Panc1 (cell line): ENCODE data around the gene CHSY3. TPM values are rescaled to one million over a fixed set of nuclear protein-coding genes. Genes with fewer than 3 reads are reported as not detected.

Source experiments
- ATAC-seq: fragments of 200-7000 bp; cut with Tn5 transposase; 2 replicates; pipeline ENCODE4 v1.9.1; 2020; ENCODE audit warnings: mild to moderate bottlenecking, moderate library complexity
- BruUV-seq: library from RNA; stranded (reverse); fragments of 400-500 nt; replicated peaks from 2 replicates; lab custom pipeline; 2021; lab: Mats Ljungman, UMichigan
- CTCF ChIA-PET: fragments of 300-600 bp; sonication (Branson Sonifier 250); formaldehyde crosslinking; loops from one replicate; lab custom pipeline; 2022; ENCODE audit warnings: antibody characterized with exemption; lab: Charles Lee
- POLR2A ChIA-PET: fragments of 300-600 bp; sonication (Branson Sonifier 250); formaldehyde crosslinking; loops from one replicate; lab custom pipeline; 2022; ENCODE audit warnings: antibody characterized with exemption; lab: Charles Lee
- DNase-seq: peaks from one replicate; pipeline ENCODE4 v3.0.0-alpha.2; 2010; ENCODE audit warnings: low read depth, low spot score
- H3K27ac ChIP-seq: 2 replicates; pipeline ENCODE4 v1.5.1; 2011; ENCODE audit warnings: mild to moderate bottlenecking, low read length, inconsistent platforms
- H3K27me3 ChIP-seq: fragments of 200-500 bp; sonication (Bioruptor generic); 2 replicates; pipeline ENCODE4 v1.6.0; 2014; ENCODE audit warnings: low read length, inconsistent platforms; ENCODE audit not compliant: control insufficient read depth, insufficient read depth
- H3K36me3 ChIP-seq: fragments of 200-500 bp; sonication (Bioruptor generic); 2 replicates; pipeline ENCODE4 v1.5.1; 2014; ENCODE audit warnings: inconsistent platforms, mild to moderate bottlenecking, low read length, moderate library complexity; ENCODE audit not compliant: control insufficient read depth, insufficient read depth
- H3K4me1 ChIP-seq: 2 replicates; pipeline ENCODE4 v1.5.1; 2011; ENCODE audit warnings: inconsistent platforms, mild to moderate bottlenecking, low read length, moderate library complexity; ENCODE audit not compliant: control insufficient read depth, insufficient read depth
- H3K4me3 ChIP-seq, 2 experiments: 2 replicates each; pipeline ENCODE4 v1.5.1; 2011 to 2012; ENCODE audit warnings: low read depth in 2 of 2, low read length in 2 of 2, mild to moderate bottlenecking in 2 of 2, inconsistent platforms in 1 of 2, moderate library complexity in 1 of 2
- H3K9me3 ChIP-seq: fragments of 200-500 bp; sonication (Bioruptor generic); 2 replicates; pipeline ENCODE4 v1.5.1; 2014; ENCODE audit warnings: low read depth, mild to moderate bottlenecking, inconsistent platforms, low read length, moderate library complexity; ENCODE audit not compliant: control insufficient read depth, insufficient read depth
- POLR2AphosphoS5 ChIP-seq: IDR thresholded peaks from 2 replicates; pipeline ENCODE4 v1.6.1; 2012; ENCODE audit warnings: mild to moderate bottlenecking, low read depth, low read length, moderate library complexity
- SIN3A ChIP-seq: IDR thresholded peaks from 2 replicates; pipeline ENCODE4 v1.6.1; 2012; ENCODE audit warnings: low read depth, mild to moderate bottlenecking, low read length, moderate library complexity, borderline replicate concordance; ENCODE audit not compliant: insufficient read depth
- TCF7L2 ChIP-seq: IDR thresholded peaks from 2 replicates; pipeline ENCODE4 v1.6.1; 2011; ENCODE audit warnings: mild to moderate bottlenecking, low read depth, low read length, inconsistent platforms
- in situ Hi-C: cut with HindIII; loops from 2 replicates; pipeline ENCODE4 v1.10.0; 2016; ENCODE audit warnings: low sequenced_read_pairs, low pct_unique_long_range_greater_than_20kb
- intact Hi-C: fragments of 100-400 bp; cut with micrococcal nuclease; formaldehyde crosslinking; loops from one replicate; pipeline ENCODE4 v1.10.0; 2022; ENCODE audit not compliant: unreplicated experiment
- total RNA-seq: library from RNA; stranded (reverse); gene quantifications from one replicate; pipeline ENCODE4 v1.2.1, GENCODE V29; 2021; ENCODE audit not compliant: unreplicated experiment
- TF ChIP-seq, protein P1 (sequence below): fragments of 450-650 bp; IDR thresholded peaks from 2 replicates; pipeline ENCODE4 v1.5.1; 2017; ENCODE audit warnings: mild to moderate bottlenecking
- TF ChIP-seq, protein P2 (sequence below), 2 experiments: IDR thresholded peaks; 2 replicates each; pipeline ENCODE4 v1.6.1; 2011 to 2012; ENCODE audit warnings: low read depth in 2 of 2, control low read depth in 1 of 2, low read length in 1 of 2, mild to moderate bottlenecking in 1 of 2, moderate library complexity in 1 of 2; ENCODE audit not compliant: insufficient read depth in 1 of 2

CHSY3 gene
- total RNA-seq, 1 experiment from 2014 or later = not detected

GRCh38 chr5:129973716-129974426, 69.6 kb downstream of the CHSY3 start:
- in situ Hi-C loops = no loop called here
- H3K9me3 ChIP-seq = no peaks in the 10 kb centered on the region
- TF ChIP-seq, protein P1, sequence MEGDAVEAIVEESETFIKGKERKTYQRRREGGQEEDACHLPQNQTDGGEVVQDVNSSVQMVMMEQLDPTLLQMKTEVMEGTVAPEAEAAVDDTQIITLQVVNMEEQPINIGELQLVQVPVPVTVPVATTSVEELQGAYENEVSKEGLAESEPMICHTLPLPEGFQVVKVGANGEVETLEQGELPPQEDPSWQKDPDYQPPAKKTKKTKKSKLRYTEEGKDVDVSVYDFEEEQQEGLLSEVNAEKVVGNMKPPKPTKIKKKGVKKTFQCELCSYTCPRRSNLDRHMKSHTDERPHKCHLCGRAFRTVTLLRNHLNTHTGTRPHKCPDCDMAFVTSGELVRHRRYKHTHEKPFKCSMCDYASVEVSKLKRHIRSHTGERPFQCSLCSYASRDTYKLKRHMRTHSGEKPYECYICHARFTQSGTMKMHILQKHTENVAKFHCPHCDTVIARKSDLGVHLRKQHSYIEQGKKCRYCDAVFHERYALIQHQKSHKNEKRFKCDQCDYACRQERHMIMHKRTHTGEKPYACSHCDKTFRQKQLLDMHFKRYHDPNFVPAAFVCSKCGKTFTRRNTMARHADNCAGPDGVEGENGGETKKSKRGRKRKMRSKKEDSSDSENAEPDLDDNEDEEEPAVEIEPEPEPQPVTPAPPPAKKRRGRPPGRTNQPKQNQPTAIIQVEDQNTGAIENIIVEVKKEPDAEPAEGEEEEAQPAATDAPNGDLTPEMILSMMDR = no peak
- no peak for TF ChIP-seq SIN3A
- TF ChIP-seq, protein P2, sequence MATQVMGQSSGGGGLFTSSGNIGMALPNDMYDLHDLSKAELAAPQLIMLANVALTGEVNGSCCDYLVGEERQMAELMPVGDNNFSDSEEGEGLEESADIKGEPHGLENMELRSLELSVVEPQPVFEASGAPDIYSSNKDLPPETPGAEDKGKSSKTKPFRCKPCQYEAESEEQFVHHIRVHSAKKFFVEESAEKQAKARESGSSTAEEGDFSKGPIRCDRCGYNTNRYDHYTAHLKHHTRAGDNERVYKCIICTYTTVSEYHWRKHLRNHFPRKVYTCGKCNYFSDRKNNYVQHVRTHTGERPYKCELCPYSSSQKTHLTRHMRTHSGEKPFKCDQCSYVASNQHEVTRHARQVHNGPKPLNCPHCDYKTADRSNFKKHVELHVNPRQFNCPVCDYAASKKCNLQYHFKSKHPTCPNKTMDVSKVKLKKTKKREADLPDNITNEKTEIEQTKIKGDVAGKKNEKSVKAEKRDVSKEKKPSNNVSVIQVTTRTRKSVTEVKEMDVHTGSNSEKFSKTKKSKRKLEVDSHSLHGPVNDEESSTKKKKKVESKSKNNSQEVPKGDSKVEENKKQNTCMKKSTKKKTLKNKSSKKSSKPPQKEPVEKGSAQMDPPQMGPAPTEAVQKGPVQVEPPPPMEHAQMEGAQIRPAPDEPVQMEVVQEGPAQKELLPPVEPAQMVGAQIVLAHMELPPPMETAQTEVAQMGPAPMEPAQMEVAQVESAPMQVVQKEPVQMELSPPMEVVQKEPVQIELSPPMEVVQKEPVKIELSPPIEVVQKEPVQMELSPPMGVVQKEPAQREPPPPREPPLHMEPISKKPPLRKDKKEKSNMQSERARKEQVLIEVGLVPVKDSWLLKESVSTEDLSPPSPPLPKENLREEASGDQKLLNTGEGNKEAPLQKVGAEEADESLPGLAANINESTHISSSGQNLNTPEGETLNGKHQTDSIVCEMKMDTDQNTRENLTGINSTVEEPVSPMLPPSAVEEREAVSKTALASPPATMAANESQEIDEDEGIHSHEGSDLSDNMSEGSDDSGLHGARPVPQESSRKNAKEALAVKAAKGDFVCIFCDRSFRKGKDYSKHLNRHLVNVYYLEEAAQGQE (IDR thresholded peaks at IDR 0.05; ENCODE audit: insufficient read depth in 1 of 2, low read depth in 2 of 2, low read length in 1 of 2) = no peak
- no peak for TF ChIP-seq POLR2AphosphoS5
- no peak for TF ChIP-seq TCF7L2
- BruUV-seq = no TSS peak
- H3K36me3 ChIP-seq = no peaks in the 10 kb centered on the region
- H3K27me3 ChIP-seq = no peaks in the 10 kb centered on the region
- no peak overlapping the region for H3K4me3 ChIP-seq
- no peak for DNase-seq
- H3K27ac ChIP-seq = no peak overlapping the region
- intact Hi-C loops = no loop called here
- ChIA-PET POLR2A (no interaction called here), CTCF (no interaction called here)
- H3K4me1 ChIP-seq = no peaks in the 10 kb centered on the region
- ATAC-seq = no peak

- Histone ChIP-seq H3K4me3 (no peak overlapping the region), H3K27ac (no peak overlapping the region), H3K4me1 (no peaks in the 10 kb centered on the region), H3K36me3 (no peaks in the 10 kb centered on the region), H3K27me3 (no peaks in the 10 kb centered on the region), H3K9me3 (no peaks in the 10 kb centered on the region)
- CTCF ChIA-PET = no interaction called here
- in situ Hi-C loops (no loop called here), intact Hi-C loops (no loop called here)
- no TSS peak for BruUV-seq
- POLR2A ChIA-PET = no interaction called here
- DNase-seq (no peak), ATAC-seq (no peak)
- TF ChIP-seq SIN3A = no peak
Observed at GRCh38 chr5:129977810-129978209, 73.5 kb downstream of the CHSY3 start.

DNA sequence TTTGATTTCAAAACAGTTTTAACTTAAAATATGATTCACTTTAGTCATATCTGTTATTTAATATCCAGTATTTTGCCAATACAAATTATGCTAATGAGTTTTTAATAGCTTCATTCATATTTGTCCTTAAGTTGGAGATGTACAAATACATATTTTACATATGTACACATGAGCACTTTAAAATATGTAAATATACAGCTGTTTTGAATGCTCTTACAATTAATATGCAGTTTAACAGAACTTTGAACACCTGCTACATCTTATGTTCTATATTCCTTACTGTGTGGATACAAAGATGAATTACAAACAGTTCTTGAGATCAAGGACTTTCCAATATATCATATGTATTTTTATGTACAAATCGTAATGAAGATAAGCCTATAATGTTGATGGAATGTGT, 74.0 kb downstream of the CHSY3 start:
- BruUV-seq = no TSS peak
- POLR2A ChIA-PET = no interaction called here

More for the DNA sequence above, 74.0 kb downstream of the CHSY3 start:
- Histone ChIP-seq H3K9me3 (no peaks in the 10 kb centered on the region), H3K27me3 (no peaks in the 10 kb centered on the region), H3K4me3 (no peak overlapping the region), H3K27ac (no peak overlapping the region), H3K36me3 (no peaks in the 10 kb centered on the region), H3K4me1 (no peaks in the 10 kb centered on the region)
- DNase-seq (no peak), ATAC-seq (no peak)
- in situ Hi-C loops = no loop called here
- TF ChIP-seq, protein P2 (IDR thresholded peaks at IDR 0.05; ENCODE audit: insufficient read depth in 1 of 2, low read depth in 2 of 2, low read length in 1 of 2) = no peak
- TF ChIP-seq, protein P1 = no peak
- no peak for TF ChIP-seq SIN3A
- TF ChIP-seq POLR2AphosphoS5 = no peak
- no peak for TF ChIP-seq TCF7L2
- intact Hi-C loops = no loop called here
- CTCF ChIA-PET = no interaction called here
